H9 (cell line): Measurements from ENCODE around the gene NLRP1. TPM values are rescaled to one million over a fixed set of nuclear protein-coding genes. Genes with fewer than 3 reads are reported as not detected.

Experiments used
- DNase-seq: peaks from one replicate; pipeline ENCODE4 v3.0.0-alpha.2; 2017
- H2AFZ ChIP-seq: one replicate; pipeline ENCODE4 v1.6.1; 2013; ENCODE audit warnings: mild to moderate bottlenecking, low read length, control low read depth, moderate library complexity
- H2AK5ac ChIP-seq: 2 replicates; pipeline ENCODE4 v1.6.1; 2013; ENCODE audit warnings: low read length, control low read depth, mixed read lengths; ENCODE audit not compliant: insufficient read length
- H2BK120ac ChIP-seq: one replicate; pipeline ENCODE4 v1.6.1; 2013; ENCODE audit warnings: low read depth, mild to moderate bottlenecking, low read length, control low read depth, inconsistent platforms; ENCODE audit not compliant: poor library complexity, severe bottlenecking
- H2BK12ac ChIP-seq: 2 replicates; pipeline ENCODE4 v1.6.1; 2013; ENCODE audit warnings: low read length, control low read depth, mixed read lengths, low read depth; ENCODE audit not compliant: insufficient read length
- H2BK15ac ChIP-seq: 2 replicates; pipeline ENCODE4 v1.6.1; 2013; ENCODE audit warnings: low read depth, low read length, control low read depth
- H2BK20ac ChIP-seq: one replicate; pipeline ENCODE4 v1.6.1; 2013; ENCODE audit warnings: low read depth, mild to moderate bottlenecking, low read length, control low read depth, inconsistent platforms; ENCODE audit not compliant: poor library complexity, severe bottlenecking
- H2BK5ac ChIP-seq: 2 replicates; pipeline ENCODE4 v1.6.1; 2013; ENCODE audit warnings: low read length, control low read depth, mixed read lengths; ENCODE audit not compliant: insufficient read length
- H3K14ac ChIP-seq: 2 replicates; pipeline ENCODE4 v1.6.1; 2013; ENCODE audit warnings: low read length, control low read depth; ENCODE audit not compliant: insufficient read depth
- H3K18ac ChIP-seq: 2 replicates; pipeline ENCODE4 v1.6.1; 2013; ENCODE audit warnings: low read depth, mild to moderate bottlenecking, mixed read lengths, low read length, control low read depth; ENCODE audit not compliant: insufficient read length
- H3K23ac ChIP-seq: 2 replicates; pipeline ENCODE4 v1.6.1; 2013; ENCODE audit warnings: low read length, control low read depth, mixed read lengths, low read depth; ENCODE audit not compliant: insufficient read length
- H3K23me2 ChIP-seq: 2 replicates; pipeline ENCODE4 v1.6.1; 2013; ENCODE audit warnings: low read depth, mild to moderate bottlenecking, mixed read lengths, low read length, control low read depth; ENCODE audit not compliant: insufficient read length, poor library complexity, severe bottlenecking
- H3K27ac ChIP-seq: 2 replicates; pipeline ENCODE4 v1.5.1; 2013; ENCODE audit warnings: low read length, control low read depth, mixed read lengths, low read depth; ENCODE audit not compliant: insufficient read length
- H3K27me3 ChIP-seq: 2 replicates; pipeline ENCODE4 v1.6.1; 2013; ENCODE audit warnings: low read length, control low read depth, inconsistent platforms; ENCODE audit not compliant: insufficient read depth
- H3K4ac ChIP-seq: 2 replicates; pipeline ENCODE4 v1.6.1; 2013; ENCODE audit warnings: low read depth, mild to moderate bottlenecking, control low read depth, inconsistent platforms, low read length, moderate library complexity
- H3K4me1 ChIP-seq: 2 replicates; pipeline ENCODE4 v1.6.1; 2013; ENCODE audit warnings: low read length, control low read depth, inconsistent platforms; ENCODE audit not compliant: insufficient read depth
- H3K4me2 ChIP-seq: 2 replicates; pipeline ENCODE4 v1.6.1; 2013; ENCODE audit warnings: low read length, control low read depth, mixed read lengths; ENCODE audit not compliant: insufficient read length, insufficient read depth
- H3K56ac ChIP-seq: 2 replicates; pipeline ENCODE4 v1.6.1; 2013; ENCODE audit warnings: low read depth, mild to moderate bottlenecking, mixed read lengths, low read length, control low read depth; ENCODE audit not compliant: insufficient read length
- H3K79me1 ChIP-seq: 2 replicates; pipeline ENCODE4 v1.6.1; 2013; ENCODE audit warnings: low read depth, mild to moderate bottlenecking, moderate library complexity, low read length, control low read depth, inconsistent platforms; ENCODE audit not compliant: insufficient read depth, poor library complexity, severe bottlenecking
- H3K79me2 ChIP-seq: 2 replicates; pipeline ENCODE4 v1.6.1; 2013; ENCODE audit warnings: low read length, control low read depth, inconsistent platforms; ENCODE audit not compliant: insufficient read depth
- H3K9ac ChIP-seq: 2 replicates; pipeline ENCODE4 v1.6.1; 2013; ENCODE audit warnings: low read length, control low read depth, mixed read lengths; ENCODE audit not compliant: insufficient read length; ENCODE audit errors: extremely low read depth
- H3K9me3 ChIP-seq: one replicate; pipeline ENCODE4 v1.6.1; 2013; ENCODE audit warnings: low read depth, low read length, inconsistent platforms; ENCODE audit not compliant: control insufficient read depth
- H3T11ph ChIP-seq: one replicate; pipeline ENCODE4 v1.6.1; 2013; ENCODE audit warnings: mild to moderate bottlenecking, low read length, control low read depth, inconsistent platforms
- H4K20me1 ChIP-seq: one replicate; pipeline ENCODE4 v1.6.1; 2013; ENCODE audit not compliant: control insufficient read depth, insufficient read length, insufficient read depth
- H4K5ac ChIP-seq: 2 replicates; pipeline ENCODE4 v1.6.1; 2013; ENCODE audit warnings: low read depth, mild to moderate bottlenecking, mixed read lengths, low read length, control low read depth; ENCODE audit not compliant: insufficient read length
- H4K8ac ChIP-seq: replicated peaks from 2 replicates; pipeline ENCODE4 v1.6.1; 2013; ENCODE audit warnings: low read length, control low read depth, mixed read lengths, low read depth; ENCODE audit not compliant: insufficient read length
- H4K91ac ChIP-seq: 2 replicates; pipeline ENCODE4 v1.6.1; 2013; ENCODE audit warnings: low read depth, mild to moderate bottlenecking, moderate library complexity, mixed read lengths, low read length, control low read depth; ENCODE audit not compliant: insufficient read length
- H3K27ac Mint-ChIP-seq, 3 experiments: 2 replicates in 2 of 3; 3 replicates in 1 of 3; pipeline ENCODE4 v1.8.0; 2020 to 2021; ENCODE audit warnings: mixed read lengths in 3 of 3, mild to moderate bottlenecking in 1 of 3, moderate library complexity in 1 of 3
- H3K27me3 Mint-ChIP-seq: 2 replicates; pipeline ENCODE4 v1.8.0; 2021; ENCODE audit warnings: low read depth, mild to moderate bottlenecking, moderate library complexity, mixed read lengths
- H3K36me3 Mint-ChIP-seq, 3 experiments: 2 replicates in 2 of 3; 3 replicates in 1 of 3; pipeline ENCODE4 v1.8.0; 2020 to 2021; ENCODE audit warnings: low read depth in 3 of 3, mixed read lengths in 3 of 3; ENCODE audit not compliant: insufficient read depth in 1 of 3
- H3K4me1 Mint-ChIP-seq, 2 experiments: 2 replicates each; pipeline ENCODE4 v1.8.0; 2020; ENCODE audit warnings: mixed read lengths in 2 of 2
- H3K4me3 Mint-ChIP-seq, 2 experiments: 2 replicates in 1 of 2; 3 replicates in 1 of 2; pipeline ENCODE4 v1.8.0; 2020 to 2021; ENCODE audit warnings: mild to moderate bottlenecking in 2 of 2, mixed read lengths in 2 of 2, moderate library complexity in 1 of 2
- H3K9me3 Mint-ChIP-seq, 2 experiments: 2 replicates in 1 of 2; 3 replicates in 1 of 2; pipeline ENCODE4 v1.8.0; 2020; ENCODE audit warnings: mild to moderate bottlenecking in 2 of 2, mixed read lengths in 2 of 2, moderate library complexity in 1 of 2
- CTCF ChIP-seq: fragments of 200-600 bp; sonication (generic); conservative IDR thresholded peaks from 3 replicates; pipeline ENCODE4 v1.8.0; 2021; ENCODE audit warnings: antibody characterized with exemption, mild to moderate bottlenecking
- WGBS: extraction: QIAGEN DNeasy Blood & Tissue Kit; methylation state at CpG from one replicate; pipeline ENCODE4 v1.1.7; 2013; ENCODE audit warnings: missing lambda C conversion rate, low lambda C conversion rate, mixed read lengths; ENCODE audit not compliant: insufficient read length; ENCODE audit errors: extremely low coverage; 5-methylcytosine and 5-hydroxymethylcytosine counted together
- total RNA-seq: library from RNA; stranded (reverse); gene quantifications from 2 replicates; pipeline ENCODE4 v1.2.1, GENCODE V29; 2021

NLRP1 gene
- total RNA-seq, 1 experiment from 2014 or later, result 12.1 TPM

GRCh38 chr17:5545051-5545987, 39.0 kb downstream of the NLRP1 start:
- H3K9ac ChIP-seq, result no peak overlapping the region
- no peak overlapping the region for H3T11ph ChIP-seq
- no peak overlapping the region for H2BK12ac ChIP-seq
- WGBS, result no CpG with 5 or more reads among the region's 9 CpGs
- TF ChIP-seq CTCF, result no peak
- H3K4me2 ChIP-seq, result no peak overlapping the region
- no peak overlapping the region for H2BK5ac ChIP-seq
- H2BK20ac ChIP-seq, result no peak overlapping the region
- no peak overlapping the region for H2BK15ac ChIP-seq
- H3K23ac ChIP-seq, result no peak overlapping the region
- H3K4me1 Mint-ChIP-seq, result peaks cover 9 to 11% of the 10 kb centered on the region in 2 experiments
- H3K27me3 Mint-ChIP-seq, result peaks cover 17% of the 10 kb centered on the region
- H3K27me3 ChIP-seq, result no peaks in the 10 kb centered on the region
- H3K4ac ChIP-seq, result no peak overlapping the region
- H3K4me3 Mint-ChIP-seq, result no peak overlapping the region
- H3K14ac ChIP-seq, result no peak overlapping the region
- H3K79me2 ChIP-seq, result no peaks in the 10 kb centered on the region
- no peaks in the 10 kb centered on the region for H3K79me1 ChIP-seq
- no peak for DNase-seq
- no peak overlapping the region for H3K27ac ChIP-seq
- H3K9me3 Mint-ChIP-seq, result no peaks in the 10 kb centered on the region
- H3K36me3 Mint-ChIP-seq, result no peaks in the 10 kb centered on the region
- H3K56ac ChIP-seq, result no peak overlapping the region
- no peaks in the 10 kb centered on the region for H3K9me3 ChIP-seq
- no peak overlapping the region for H2AFZ ChIP-seq
- peak overlapping the region in 1 of 3 experiments; percentile 19; a peak in 2 of 7 replicates for H3K27ac Mint-ChIP-seq
- no peaks in the 10 kb centered on the region; the same call in 1 of the 2 replicates for H3K4me1 ChIP-seq
- H3K18ac ChIP-seq, result no peak overlapping the region
- no peak overlapping the region for H2BK120ac ChIP-seq
- no peaks in the 10 kb centered on the region for H3K23me2 ChIP-seq
- no peaks in the 10 kb centered on the region for H4K20me1 ChIP-seq
- no peak overlapping the region for H4K5ac ChIP-seq
- no peak overlapping the region for H2AK5ac ChIP-seq
- no peak overlapping the region for H4K91ac ChIP-seq
- no peak overlapping the region for H4K8ac ChIP-seq
